HG03060 (cell line): Measurements from ENCODE around the gene OSBPL10.

ENCODE experiments used
- ATAC-seq: cut with Tn5 transposase; IDR thresholded peaks from one replicate; pipeline ENCODE4 v1.9.1; 2021; ENCODE audit warnings: low read depth, moderate number of reproducible peaks; ENCODE audit not compliant: unreplicated experiment

The OSBPL10 gene

DNA sequence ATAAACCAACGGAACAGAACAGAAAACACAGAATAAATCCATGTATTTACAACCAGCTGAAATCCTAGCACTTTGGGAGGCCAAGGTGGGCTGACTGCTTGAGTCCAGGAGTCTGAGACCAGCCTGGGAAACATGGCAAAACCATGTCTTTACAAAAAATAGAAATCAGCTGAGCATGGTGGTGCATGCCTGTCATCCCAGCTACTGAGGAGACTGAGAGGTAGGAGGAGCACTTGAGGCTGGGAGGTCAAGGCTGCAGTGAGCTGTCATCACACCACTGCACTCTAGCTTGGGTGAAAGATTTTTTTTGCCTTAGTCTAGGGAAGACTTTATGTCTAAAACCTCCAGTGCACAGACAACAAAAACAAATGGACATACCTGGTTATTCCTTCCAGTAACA lies 327.6 kb downstream of the OSBPL10 start:
- ATAC-seq = no peak

DNA sequence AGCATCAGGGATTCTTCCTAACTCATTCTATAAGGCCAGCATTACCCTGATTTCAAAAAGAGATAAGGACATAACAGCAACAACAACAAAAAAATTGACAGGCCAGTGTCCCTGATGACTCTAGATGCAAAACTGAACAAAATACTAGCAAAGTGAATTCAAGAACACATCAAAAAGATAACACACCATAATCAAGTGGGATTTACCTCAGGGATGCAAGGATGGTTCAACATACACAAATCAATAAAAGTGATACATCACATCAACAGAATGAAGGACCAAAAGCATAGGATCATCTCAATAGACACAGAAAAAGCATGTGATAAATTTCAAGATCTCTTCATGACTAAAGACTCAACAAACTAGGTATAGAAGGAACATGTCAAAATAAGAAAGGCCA lies 328.8 kb downstream of the OSBPL10 start:
- no peak for ATAC-seq

DNA sequence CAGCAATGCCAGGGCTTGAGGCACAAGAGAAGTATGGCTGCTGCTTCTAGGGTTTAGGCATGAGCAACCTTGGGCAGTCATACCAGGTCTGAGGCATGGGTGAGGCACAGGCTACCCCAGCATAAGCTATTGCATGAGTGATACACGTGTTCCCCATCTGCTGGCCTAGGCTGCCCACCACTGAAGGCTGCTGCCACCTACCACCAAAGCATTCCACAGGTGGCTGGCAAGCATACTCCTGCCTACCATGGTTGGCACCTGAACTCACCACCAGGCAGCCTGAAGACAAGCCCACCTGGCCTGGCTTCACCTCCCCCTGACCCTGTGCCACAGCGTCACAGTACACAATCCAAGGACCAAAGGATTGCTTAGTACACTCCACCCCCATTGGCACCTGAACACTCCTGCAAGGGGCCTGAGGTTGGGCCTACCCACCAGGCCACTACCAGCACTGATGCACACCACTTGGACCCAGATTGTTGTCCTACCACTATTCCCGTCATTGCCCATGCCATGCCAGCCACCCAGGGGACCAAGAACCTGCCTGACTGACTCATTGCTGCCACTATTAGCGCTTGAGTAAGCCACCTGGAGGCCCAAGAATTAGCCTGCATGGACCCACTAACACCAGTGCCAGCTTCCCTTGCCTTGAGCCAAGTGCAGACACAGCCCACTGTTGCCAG lies 332.6 kb downstream of the OSBPL10 start:
- no peak for ATAC-seq

DNA sequence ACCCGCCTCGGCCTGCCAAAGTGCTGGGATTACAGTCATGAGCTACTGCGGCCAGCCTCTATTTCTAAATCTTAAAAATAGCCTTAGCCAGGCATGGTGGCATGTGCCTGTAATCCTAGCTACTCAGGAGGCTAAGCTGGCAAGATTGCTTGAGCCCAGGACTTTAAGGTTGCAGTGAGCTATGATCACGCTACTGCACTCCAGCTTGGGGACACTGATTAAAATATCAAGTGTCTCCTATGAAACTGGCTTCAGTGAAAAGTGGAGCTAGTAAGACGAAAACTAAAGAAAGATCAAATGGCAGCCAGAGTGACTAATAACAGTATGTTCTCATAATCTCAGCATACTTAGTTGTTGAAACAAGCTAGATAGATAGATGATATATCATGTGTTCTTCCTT lies 335.8 kb downstream of the OSBPL10 start:
- no peak for ATAC-seq

DNA sequence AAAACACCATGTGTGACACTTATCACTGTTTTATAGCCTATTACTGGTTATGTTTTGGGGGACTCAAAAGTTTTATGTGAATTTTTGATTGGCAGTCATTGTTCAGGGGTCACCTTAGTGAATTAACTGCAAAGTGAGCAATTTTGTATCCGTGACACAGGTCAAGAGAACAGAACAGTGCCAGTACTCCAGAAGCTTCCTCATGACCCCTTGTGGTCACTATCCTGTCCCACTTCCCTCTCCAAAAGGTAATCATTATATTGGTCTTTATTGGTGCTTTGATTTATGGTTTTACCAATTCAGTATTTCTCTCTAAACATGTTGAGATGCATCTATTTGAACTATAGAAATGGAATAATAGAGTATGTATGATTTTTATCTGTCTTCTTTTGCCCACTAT lies 341.2 kb downstream of the OSBPL10 start:
- no peak for ATAC-seq

DNA sequence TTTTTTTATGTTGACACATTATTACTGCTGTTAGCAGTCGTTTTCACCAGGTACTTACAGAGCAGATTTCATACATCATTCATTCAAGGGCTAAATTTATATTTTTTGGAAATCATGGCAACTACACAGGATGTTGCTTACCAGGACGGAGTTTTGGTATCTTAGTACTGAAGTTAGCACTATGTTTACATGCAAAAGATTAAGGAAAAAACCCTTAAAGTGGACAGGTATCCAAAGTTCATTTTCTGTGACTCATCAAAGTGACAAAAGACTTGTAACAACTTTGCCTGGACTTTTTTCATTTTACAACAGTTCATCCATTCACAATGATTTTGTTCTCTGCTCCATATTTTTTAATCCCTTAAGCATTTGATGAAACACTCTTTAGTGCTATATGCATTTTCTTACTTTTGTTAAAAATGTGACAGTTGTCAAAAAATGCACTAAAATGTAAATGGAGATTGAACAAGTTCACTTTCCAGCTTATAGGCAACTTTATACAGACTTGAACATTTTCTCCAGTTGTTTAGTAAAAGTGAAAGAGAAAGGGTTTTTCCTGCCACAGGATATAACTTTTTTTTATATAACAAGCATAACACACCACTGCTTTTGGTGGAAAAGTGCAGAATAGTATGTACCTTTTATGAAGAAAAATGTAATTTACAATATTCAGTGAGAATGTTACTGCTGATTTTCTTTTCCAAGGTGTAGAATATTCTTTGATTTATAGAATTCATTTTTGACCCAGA lies 344.2 kb downstream of the OSBPL10 start:
- ATAC-seq = no peak

DNA sequence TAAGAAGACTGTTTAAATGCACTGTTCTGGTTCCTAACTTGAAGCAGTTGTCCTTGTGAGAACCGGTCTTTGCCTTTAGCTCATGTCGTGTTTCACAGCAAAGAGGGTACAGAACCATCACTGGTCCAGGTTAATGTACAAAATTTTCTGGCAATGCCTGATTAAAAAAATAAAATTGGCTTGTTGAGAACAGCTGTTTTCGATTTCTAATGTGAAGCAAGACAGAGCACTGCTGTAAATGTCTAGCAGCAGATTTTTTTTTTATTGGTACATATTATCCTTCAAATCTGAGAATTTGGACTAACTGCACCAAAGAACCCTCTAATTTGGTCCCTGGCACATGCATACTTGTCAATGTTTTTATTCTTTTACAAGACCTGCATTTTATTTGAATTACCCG lies 345.0 kb downstream of the OSBPL10 start:
- ATAC-seq = no peak

DNA sequence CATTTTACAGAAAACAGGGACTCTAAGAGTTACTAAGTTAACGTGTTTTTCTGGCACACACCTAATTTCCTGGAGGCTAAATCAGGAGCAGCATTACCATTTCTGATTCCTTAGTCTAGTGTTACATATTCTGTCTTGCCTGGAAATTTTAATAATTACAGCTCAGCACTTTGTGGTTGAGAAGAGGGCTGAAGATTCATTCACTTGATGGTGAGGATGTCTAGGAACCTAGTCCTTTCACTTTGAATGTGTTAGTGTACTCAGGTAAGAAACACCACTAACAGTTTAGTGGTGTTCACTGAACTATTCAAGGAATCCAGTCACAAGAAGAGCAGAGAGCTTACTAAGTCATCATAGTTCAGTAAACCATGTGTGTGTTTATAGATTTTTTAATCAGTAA lies 345.5 kb downstream of the OSBPL10 start:
- no peak for ATAC-seq

DNA sequence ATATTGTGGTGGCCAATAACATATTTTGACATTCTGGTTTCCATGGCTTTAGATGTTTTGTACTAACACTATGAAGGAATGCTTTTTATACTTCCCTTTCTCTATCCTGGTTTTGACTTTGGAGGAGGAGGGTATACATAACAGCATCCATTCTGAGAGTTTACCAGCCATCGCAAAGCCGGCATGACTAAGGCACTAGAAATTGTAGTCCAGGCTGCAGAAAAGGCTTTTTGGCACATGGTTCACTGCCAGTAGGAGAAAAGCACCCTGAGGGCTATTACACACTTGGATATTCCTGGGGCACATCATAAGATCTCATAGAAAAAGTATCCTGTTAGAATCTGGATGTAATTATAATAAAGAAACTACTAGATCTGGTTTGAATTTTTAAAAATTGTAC lies 346.6 kb downstream of the OSBPL10 start:
- ATAC-seq = no peak

DNA sequence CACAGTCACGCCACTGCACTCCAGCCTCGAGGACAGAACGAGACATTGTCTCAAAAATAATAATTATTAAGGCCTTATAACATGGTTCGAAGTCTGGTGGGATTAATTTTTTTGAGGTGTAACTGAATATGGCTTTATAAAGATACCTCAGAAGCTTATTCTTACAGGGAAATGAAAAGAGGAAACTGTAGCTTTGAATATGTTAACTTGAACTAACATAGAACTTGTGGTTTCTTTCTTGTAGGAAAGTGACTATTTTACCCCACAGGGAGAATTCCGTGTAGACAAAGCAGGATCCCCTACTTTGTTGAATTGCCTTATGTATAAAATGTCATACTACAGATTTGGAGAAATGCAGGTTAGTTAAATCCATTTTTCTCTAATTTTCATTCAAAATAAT lies 352.0 kb downstream of the OSBPL10 start:
- no peak for ATAC-seq

DNA sequence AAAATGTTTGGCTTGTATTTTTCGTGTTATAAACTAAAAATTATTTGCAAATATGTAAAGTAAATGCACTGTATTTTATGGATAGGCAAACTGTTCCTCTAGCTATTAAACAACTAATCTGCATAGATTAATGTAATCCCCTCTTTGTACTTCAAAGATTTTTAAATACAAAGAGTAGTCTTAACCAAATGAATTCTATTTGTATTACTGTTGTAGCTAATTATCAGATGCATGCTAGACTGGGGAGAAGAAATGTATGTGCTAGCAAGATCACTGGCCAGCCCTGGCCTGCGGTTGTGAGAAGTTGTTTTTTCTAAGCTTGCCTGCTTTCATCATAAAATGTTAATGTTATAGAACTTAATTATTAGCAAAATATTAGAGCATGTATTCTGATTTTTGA lies 355.7 kb downstream of the OSBPL10 start:
- no peak for ATAC-seq

DNA sequence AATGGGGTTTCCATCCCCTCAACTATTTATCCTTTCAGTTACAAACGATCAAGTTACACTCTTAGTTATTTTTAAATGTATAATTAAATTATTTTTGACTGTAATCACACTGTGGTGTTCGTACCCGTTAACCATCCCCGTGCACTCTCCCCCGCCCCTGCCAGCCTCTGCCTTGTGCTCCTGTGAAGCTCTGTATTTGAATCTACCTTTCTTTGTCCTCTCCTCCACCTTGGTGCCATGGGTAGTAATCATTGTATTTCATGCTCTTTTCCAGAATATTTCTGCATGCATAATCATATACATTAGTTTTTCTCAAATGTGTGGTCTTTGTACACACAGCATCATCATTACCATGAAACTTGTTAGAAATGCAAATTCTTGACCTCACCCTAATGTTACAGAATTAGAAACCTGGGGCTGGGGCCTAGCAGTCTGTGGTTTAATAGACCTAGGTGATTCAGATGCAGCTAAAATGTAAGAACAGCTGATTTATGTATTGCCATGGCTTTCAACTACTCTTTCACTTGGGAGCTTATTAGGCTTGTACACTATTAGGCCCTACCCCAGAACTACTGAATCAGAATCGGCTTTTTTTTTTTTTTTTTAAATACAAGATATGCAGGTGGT lies 356.9 kb downstream of the OSBPL10 start:
- ATAC-seq = no peak

DNA sequence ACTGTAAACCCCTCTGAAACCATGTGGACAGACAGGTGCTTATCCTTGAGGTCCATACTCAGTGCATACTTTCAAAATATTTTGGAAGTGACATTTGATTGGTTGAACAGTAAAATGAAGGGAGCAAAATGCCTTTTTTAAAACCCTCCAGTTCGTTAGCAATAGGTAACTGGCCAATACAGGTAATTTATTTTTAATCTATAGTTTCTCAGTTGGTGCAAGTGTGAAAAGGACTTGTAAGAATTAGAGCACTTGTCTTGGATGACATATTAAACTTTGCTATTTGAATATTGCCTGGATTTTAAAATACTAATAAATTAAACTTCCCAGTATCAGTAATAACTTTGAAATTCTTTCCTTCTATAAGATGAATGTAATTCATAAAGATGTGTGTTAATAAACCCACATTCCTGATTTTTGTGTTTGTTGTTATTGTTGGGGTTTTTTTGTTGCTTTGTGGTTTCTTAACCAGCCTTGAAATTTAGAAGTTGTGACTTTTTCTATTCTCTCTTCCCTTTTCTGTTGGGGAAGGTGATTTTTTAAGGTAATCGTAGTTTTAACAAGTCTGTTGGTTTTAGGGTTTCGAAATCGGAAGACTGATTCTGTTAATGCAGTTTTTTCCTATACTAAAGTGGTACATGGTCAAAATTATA lies 358.3 kb downstream of the OSBPL10 start:
- peak; percentile 51 for ATAC-seq

DNA sequence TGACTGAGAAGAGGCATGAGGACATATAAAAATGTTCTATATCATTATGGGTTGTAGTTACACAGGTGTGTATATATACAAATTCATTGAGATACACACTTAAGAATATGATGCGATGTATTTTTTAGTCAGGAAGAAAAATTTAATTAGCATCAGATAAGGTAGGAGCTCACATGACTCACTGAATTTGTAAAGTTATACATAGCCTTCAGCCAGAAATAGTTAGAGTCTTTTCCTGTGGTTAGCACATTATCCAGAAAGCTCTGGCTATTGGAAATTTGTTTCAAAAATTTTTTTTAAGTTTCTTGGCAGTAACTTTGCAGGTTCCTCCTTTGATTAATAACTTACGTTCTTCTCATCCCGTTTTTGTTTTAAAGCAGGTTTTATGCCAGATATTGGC lies 359.7 kb downstream of the OSBPL10 start:
- no peak for ATAC-seq

DNA sequence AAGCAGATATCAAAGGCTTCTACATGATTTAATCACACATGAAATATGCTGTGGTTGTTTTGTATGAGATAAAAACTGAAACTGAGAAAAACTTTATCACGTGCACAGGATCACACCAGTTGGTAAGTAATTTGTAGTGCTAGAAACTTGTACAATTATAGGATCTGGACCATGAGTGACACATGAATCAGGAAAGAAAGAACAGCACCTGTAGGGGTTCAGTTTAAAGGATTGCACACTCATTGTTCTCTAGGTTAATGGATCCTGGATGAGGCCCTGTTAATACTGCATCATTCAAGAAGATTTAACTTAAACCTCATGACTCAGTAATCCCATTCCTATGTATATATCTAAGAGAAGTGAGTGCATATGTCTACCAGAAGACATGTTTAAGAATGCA lies 360.4 kb downstream of the OSBPL10 start:
- ATAC-seq = peak; percentile 39

DNA sequence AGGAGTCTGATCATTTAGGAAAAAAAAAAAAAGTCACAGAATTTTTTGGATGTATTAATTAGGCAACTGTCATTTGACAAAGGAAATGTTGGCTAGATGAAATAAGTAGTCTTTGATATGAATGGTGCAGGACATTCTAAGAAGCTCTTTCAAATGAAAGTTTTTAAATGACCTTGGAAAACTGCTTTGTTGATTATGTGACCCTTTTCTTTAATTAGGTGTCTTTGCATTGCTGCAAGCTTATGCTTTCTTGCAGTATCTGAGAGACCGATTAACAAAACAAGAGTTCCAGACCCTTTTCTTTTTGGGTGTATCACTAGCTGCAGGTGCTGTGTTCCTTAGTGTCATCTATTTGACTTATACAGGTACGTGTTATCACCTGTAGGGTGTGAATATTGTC lies 364.4 kb downstream of the OSBPL10 start:
- no peak for ATAC-seq

DNA sequence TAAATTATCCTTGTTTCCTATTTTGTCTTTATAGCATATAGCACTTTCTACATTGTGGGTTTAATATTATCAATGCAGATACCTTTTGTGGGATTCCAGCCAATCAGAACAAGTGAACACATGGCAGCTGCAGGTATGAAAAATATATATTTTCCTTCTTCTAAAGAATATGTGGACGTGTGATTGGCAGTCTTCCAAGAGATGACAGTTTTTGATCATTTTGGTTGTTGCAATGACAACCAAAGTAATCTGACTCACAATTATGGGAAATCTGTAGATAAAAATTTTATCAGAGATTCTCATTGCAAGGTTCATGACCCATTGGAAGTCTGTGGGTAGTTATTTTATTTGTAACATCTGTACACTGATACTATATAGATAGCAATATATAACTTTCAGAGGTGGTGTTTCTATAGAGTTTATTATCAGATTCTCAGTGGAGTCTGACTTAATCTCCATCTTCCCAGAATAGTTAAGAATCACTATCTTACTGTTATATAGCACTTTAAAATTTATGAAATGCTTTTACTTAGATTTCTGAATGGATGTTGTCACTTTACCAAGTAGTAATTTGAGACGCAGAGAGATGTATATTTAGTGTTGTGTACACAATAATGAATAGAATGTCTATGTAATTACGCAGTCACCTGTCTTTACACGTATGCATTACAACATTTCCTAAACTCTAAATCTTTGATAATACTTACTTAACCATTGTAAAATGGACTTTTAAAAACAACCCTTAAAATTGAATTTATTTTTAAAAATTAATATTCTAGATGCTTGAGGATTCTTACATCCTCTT lies 365.8 kb downstream of the OSBPL10 start:
- ATAC-seq = no peak

DNA sequence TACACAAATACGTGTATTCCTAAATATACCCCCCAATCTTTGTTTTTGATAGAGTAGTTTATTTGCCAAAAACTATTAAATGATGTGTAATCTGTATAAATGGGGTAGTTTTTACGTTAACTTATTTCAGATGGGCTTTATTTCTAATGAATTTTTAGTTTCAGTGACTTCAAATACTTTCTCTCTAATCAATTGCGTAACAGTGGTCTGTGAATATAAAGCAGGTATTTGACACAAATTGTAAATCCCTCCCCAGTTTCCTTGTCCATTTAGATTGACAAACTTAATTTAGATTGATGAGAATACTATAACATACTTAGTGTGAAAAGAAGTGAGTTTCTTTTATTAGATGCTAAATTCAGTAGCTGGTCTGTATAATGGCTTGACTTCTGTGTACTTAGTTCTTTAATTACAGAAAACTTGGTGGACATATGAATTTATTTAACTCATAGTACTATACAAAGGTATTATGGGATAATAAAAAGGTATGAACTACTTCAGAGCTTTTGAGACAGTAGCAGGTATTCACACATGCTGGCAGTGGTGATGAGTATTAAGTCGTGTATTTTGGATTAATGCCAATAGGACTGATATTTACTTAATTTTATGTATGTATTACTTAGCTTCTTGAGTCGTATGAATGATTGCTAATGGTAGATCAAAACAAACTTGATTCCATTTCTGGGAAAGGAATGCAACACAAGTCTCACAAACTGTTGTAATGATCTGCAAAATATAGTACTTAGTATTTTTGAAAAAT lies 366.7 kb downstream of the OSBPL10 start:
- no peak for ATAC-seq

DNA sequence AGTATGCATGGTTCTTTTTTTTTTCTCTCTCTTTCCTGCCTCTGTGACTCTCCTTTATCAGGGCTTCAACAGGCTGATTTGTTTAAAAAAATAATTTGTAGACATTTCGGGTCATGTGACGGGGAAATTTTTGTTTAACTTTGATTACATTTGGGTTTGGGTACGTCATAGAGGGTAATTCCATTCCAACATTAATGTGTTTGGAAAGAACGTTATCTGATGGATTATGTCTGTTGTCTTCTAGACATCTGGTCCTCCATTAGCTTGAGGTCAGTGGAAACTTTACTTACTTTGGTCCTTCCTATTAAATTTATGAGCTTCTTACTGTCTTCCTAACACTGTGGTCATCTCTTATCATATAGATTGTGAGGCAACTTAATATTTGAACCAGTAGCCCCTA lies 367.4 kb downstream of the OSBPL10 start:
- ATAC-seq = no peak

DNA sequence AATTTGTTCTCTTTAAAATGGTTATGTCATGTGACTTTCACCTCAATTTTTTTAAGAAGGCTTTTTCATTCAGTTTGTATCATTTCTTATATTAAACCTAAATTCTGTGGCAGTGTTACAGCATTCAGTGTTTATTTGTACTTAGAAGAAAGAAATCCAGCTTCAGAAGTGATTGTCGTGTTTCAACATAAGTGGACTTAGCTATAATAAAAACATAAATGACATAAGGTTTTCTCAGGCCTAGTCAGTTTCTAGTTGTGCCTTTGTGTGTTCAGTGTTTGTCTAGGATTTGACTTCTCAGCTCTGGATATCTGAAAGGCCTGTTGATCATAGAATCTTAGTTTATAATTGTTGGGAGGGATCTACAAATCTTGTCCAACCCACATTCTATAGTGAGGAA lies 367.9 kb downstream of the OSBPL10 start:
- no peak for ATAC-seq
